Body of pancreas (tissue), 4 donors: ENCODE results near the gene LRRC27. TPM values are rescaled to one million over a fixed set of nuclear protein-coding genes. Genes with fewer than 3 reads are reported as not detected.
A peak's percentile ranks its signal among the peaks of the same experiment; 100 is the strongest.

ENCODE experiments used
- ATAC-seq: fragments of 150-250 bp; one replicate; pipeline ENCODE4 v1.9.1; 2016
- DNase-seq, 4 donors: peaks; one replicate each; pipeline ENCODE4 v3.0.0-alpha.2; 2019
- H3K27ac ChIP-seq, 4 donors: fragments of 200-600 bp; sonication (generic); 1 replicate in 3 of 4; 2 replicates in 1 of 4; pipeline versions ENCODE4 v1.5.1 to v1.6.1; 2016 to 2019; ENCODE audit warnings: mild to moderate bottlenecking in 1 of 4, mixed read lengths in 1 of 4, moderate library complexity in 1 of 4
- H3K27me3 ChIP-seq, 2 donors: fragments of 200-600 bp; sonication (generic); one replicate each; pipeline ENCODE4 v1.6.0; 2016; ENCODE audit warnings: mild to moderate bottlenecking in 1 of 2
- H3K36me3 ChIP-seq, 2 donors: fragments of 200-600 bp; sonication (generic); replicated peaks in 1 of 2; 2 replicates each; pipeline ENCODE4 v1.5.1; 2016; ENCODE audit warnings: low read depth in 2 of 2; ENCODE audit not compliant: insufficient read depth in 1 of 2
- H3K4me1 ChIP-seq: fragments of 200-600 bp; sonication (generic); one replicate; pipeline ENCODE4 v1.6.0; 2016
- H3K4me3 ChIP-seq, 2 donors: fragments of 200-600 bp; sonication (generic); 1 replicate in 1 of 2; 2 replicates in 1 of 2; pipeline ENCODE4 v1.5.1; 2016 to 2019
- H3K9me3 ChIP-seq, 3 donors: fragments of 200-600 bp; sonication (generic); 1 replicate in 2 of 3; 2 replicates in 1 of 3; pipeline ENCODE4 v1.5.1; 2016
- CTCF ChIP-seq, 7 experiments: fragments of 450-650 bp in 4 of 7; fragments of 200-600 bp in 3 of 7; sonication (generic) in 3 of 7; IDR thresholded peaks; one replicate each; pipeline ENCODE4 v1.5.1; 2016 to 2019; ENCODE audit warnings: antibody characterized with exemption in 7 of 7
- POLR2A ChIP-seq, 3 donors: fragments of 450-650 bp; IDR thresholded peaks; one replicate each; pipeline ENCODE4 v1.6.1; 2016; ENCODE audit warnings: antibody characterized with exemption in 3 of 3, mild to moderate bottlenecking in 2 of 3
- WGBS, 2 donors: methylation state at CpG; one replicate each; pipeline ENCODE4 v1.1.5; 2017; 5-methylcytosine and 5-hydroxymethylcytosine counted together
- intact Hi-C: fragments of 100-400 bp; cut with DNase I; formaldehyde crosslinking; loops from one replicate; pipeline ENCODE4 v1.15.1; 2023
- total RNA-seq, 2 donors: library from RNA; depleted of rRNA; stranded (reverse); fragments of >200 nt; gene quantifications; one replicate each; pipeline ENCODE4 v1.1.0, GENCODE V29; 2016

LRRC27 gene
- total RNA-seq, 2 donors from 2014 or later = 6.5 to 24.7 TPM

GRCh38 chr10:132360766-132361447 lies 28.9 kb downstream of the LRRC27 start:
- ATAC-seq (peak; percentile 60), DNase-seq (peak in 1 of 4 donors; percentile 44)
- no peak overlapping the region for H3K4me3 ChIP-seq
- intact Hi-C loops = no loop called here
- no peak overlapping the region for H3K27ac ChIP-seq
- no peaks in the 10 kb centered on the region for H3K36me3 ChIP-seq
- H3K4me1 ChIP-seq = no peaks in the 10 kb centered on the region
- TF ChIP-seq CTCF (IDR thresholded peaks at IDR 0.05) (peak; percentile 41 to 58 (median 47)), POLR2A (IDR thresholded peaks at IDR 0.05) (no peak)
- no peaks in the 10 kb centered on the region for H3K27me3 ChIP-seq
- H3K9me3 ChIP-seq = no peaks in the 10 kb centered on the region
- WGBS, 2 donors = 70% methylated on average over 19 to 22 of the region's 22 CpGs

- no peak for DNase-seq
- WGBS, 2 donors = 80 to 96% methylated on average over 13 to 15 of the region's 15 CpGs
- intact Hi-C loops = no loop called here
- no peaks in the 10 kb centered on the region for H3K9me3 ChIP-seq
- no peak for TF ChIP-seq POLR2A (IDR thresholded peaks at IDR 0.05)
- no peak for TF ChIP-seq CTCF (IDR thresholded peaks at IDR 0.05)
- no peak overlapping the region for H3K4me3 ChIP-seq
- ATAC-seq = no peak
- H3K4me1 ChIP-seq = no peaks in the 10 kb centered on the region
- no peaks in the 10 kb centered on the region for H3K27me3 ChIP-seq
- no peaks in the 10 kb centered on the region for H3K36me3 ChIP-seq
- no peak overlapping the region for H3K27ac ChIP-seq
Measured at GRCh38 chr10:132361581-132362101, 29.6 kb downstream of the LRRC27 start.

- WGBS, 2 donors = 92 to 93% methylated on average over 9 to 12 of the region's 12 CpGs
- DNase-seq (no peak), ATAC-seq (no peak)
- no peak overlapping the region for H3K27ac ChIP-seq
- TF ChIP-seq CTCF (IDR thresholded peaks at IDR 0.05) (no peak), POLR2A (IDR thresholded peaks at IDR 0.05) (no peak)
- H3K4me3 ChIP-seq = no peak overlapping the region
- no peaks in the 10 kb centered on the region for H3K4me1 ChIP-seq
- H3K36me3 ChIP-seq = no peaks in the 10 kb centered on the region
- intact Hi-C loops = no loop called here
- H3K9me3 ChIP-seq = no peaks in the 10 kb centered on the region
- H3K27me3 ChIP-seq = no peaks in the 10 kb centered on the region
Measured at GRCh38 chr10:132362151-132362611, 30.2 kb downstream of the LRRC27 start.

- Histone ChIP-seq H3K9me3 (no peaks in the 10 kb centered on the region), H3K4me1 (no peaks in the 10 kb centered on the region), H3K27me3 (no peaks in the 10 kb centered on the region), H3K27ac (no peak overlapping the region), H3K4me3 (no peak overlapping the region), H3K36me3 (no peaks in the 10 kb centered on the region)
- WGBS, 2 donors = 84 to 95% methylated on average over 10 to 12 of the region's 15 CpGs
- intact Hi-C loops = no loop called here
- ATAC-seq (no peak), DNase-seq (no peak)
- TF ChIP-seq CTCF (IDR thresholded peaks at IDR 0.05) (no peak), POLR2A (IDR thresholded peaks at IDR 0.05) (no peak)
Measured at GRCh38 chr10:132363376-132363775, 31.4 kb downstream of the LRRC27 start.
